ENCODE data around the gene UGDH. TPM values are rescaled to one million over a fixed set of nuclear protein-coding genes. Genes with fewer than 3 reads are reported as not detected.
A peak's percentile ranks its signal among the peaks of the same experiment; 100 is the strongest.
"Not testable (repeated sequence)": the region's sequence is repeated elsewhere in the genome, so short reads cannot be mapped to it uniquely, and the experiment has no call there.

Gene UGDH
- total and polyA plus RNA-seq, 2 donors = 23.7 to 75.3 TPM

DNA sequence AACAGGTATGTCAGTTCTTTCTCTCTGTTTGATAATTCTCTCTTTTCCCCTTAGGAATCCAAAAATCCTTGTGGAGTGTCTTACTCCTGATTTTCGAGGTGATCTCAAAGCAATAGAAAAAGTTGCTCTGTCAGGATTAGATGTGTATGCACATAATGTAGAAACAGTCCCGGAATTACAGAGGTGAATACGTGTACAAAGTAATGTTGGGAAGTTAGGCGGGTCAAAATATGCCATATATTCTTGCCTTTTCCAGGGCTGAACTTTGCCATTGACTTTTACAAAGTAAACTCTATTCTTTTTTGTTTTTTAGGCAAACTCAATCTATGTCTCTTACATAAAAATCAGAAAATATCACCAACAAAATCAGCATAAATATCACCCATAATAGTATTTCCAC is 59.8 kb downstream of the UGDH start:
- Histone ChIP-seq H3K36me3 (ENCODE audit: insufficient read depth) (no peaks in the 10 kb centered on the region), H3K27ac (ENCODE audit: low read depth) (no peak overlapping the region), H3K4me1 (ENCODE audit: insufficient read depth) (no peaks in the 10 kb centered on the region), H3K4me3 (ENCODE audit: low read depth, low read length) (no peak overlapping the region)
- no peak for DNase-seq (ENCODE audit: extremely low spot score)
- WGBS = 95% methylated on average over 4 of the region's 4 CpGs

DNA sequence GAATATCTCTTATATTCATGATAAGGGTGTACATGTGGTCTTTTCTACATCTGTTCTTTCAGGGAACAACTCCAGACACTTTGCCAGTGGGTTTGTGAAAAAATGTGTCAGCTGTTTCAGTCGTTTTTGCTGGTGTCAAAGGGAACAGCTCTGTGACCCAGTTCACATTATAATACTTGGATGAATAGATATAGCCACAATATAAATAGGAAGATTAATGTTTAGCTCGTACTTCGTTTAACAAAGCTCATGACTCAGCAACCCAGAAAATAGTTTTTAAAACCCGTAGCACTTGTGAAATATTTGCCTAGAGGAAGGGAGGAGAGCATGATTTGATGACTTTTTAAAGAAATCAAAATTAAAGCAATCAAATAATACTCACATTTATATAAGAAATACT is 60.5 kb downstream of the UGDH start:
- no peaks in the 10 kb centered on the region for H3K36me3 ChIP-seq (ENCODE audit: insufficient read depth)
- WGBS = 60% methylated on average over 4 of the region's 4 CpGs
- H3K4me3 ChIP-seq (ENCODE audit: low read depth, low read length) = no peak overlapping the region
- no peak for DNase-seq (ENCODE audit: extremely low spot score)
- no peak overlapping the region for H3K27ac ChIP-seq (ENCODE audit: low read depth)
- H3K4me1 ChIP-seq (ENCODE audit: insufficient read depth) = no peaks in the 10 kb centered on the region

DNA sequence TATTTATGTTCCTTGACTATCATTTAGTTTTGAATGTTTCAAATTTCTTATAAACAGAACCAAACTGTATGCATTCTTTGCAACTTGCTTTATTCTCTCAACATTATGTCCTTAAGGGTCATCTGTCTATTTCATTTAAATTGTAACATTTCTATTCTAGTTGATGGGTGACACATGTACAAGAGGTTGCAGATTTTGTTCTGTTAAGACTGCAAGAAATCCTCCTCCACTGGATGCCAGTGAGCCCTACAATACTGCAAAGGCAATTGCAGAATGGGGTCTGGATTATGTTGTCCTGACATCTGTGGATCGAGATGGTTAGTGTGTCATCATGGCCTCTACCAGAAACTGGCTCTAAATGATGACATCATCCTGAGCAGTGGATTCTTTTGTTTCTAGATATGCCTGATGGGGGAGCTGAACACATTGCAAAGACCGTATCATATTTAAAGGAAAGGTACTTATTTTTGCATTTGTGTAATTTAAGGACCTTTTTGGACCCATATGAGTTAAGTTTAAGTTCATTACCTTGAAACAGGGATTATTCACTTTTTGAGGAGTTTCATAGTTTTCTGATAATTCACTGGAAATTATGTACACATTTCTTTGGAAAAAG is 62.2 kb downstream of the UGDH start:
- H3K27ac ChIP-seq (ENCODE audit: low read depth) = no peak overlapping the region
- WGBS = 28% methylated on average over 2 of the region's 2 CpGs
- H3K36me3 ChIP-seq (ENCODE audit: insufficient read depth) = no peaks in the 10 kb centered on the region
- H3K4me1 ChIP-seq (ENCODE audit: insufficient read depth) = no peaks in the 10 kb centered on the region
- no peak for DNase-seq (ENCODE audit: extremely low spot score)
- no peak overlapping the region for H3K4me3 ChIP-seq (ENCODE audit: low read depth, low read length)

DNA sequence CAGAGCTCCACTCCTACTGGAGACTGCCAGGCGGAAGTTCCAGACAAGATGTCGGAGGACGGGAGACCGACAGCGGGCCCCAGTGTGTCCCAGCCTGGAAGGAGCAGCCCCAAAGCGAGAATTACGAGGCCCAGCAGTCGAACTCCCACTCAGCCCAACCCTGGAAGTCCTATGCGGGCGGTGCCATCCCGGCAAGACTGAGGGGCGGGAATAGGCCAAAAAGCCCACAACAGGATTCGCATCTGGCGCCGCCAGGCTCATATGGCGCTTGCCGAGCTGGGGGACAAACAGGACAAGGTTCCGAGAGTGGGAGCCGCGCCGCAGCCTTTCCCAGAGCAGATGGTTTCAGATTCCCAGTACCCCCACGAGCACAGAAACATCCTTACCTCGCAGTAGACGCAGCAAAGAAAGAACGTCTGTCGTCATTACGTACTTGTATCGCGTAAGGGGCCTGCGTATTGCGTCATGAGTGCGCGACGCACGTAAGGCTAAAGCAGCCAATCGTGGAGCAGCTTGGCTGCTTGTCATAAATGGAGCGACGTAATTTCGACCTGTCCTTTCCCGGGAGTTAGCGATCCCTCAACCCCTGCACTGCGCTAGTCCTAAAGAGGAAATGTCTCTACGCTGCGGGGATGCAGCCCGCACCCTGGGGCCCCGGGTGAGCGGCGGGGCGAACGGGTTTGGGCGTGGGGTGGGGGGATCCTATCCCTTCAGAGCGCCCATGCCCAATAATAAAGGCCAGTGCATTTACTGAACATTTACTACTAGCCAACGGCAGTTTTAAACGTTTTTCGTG is 68.5 kb downstream of the UGDH start, which contains the start of the genes LIAS and RPL9:
Gene LIAS, plus strand, starts transcription at position 552 of the 796 bp plus-strand sequence. Its CDS starts 62 bp downstream, at position 614.
Gene RPL9, minus strand, starts transcription at position 418 of the 796 bp plus-strand sequence. CDS start 483 bp downstream, outside the sequence.
- under 1% methylated on average over 55 of the region's 55 CpGs for WGBS
- peak; percentile 96 for DNase-seq (ENCODE audit: extremely low spot score)
- peak within 1 kb of the TSS; percentile 59 for H3K4me3 ChIP-seq (ENCODE audit: low read depth, low read length)

DNA sequence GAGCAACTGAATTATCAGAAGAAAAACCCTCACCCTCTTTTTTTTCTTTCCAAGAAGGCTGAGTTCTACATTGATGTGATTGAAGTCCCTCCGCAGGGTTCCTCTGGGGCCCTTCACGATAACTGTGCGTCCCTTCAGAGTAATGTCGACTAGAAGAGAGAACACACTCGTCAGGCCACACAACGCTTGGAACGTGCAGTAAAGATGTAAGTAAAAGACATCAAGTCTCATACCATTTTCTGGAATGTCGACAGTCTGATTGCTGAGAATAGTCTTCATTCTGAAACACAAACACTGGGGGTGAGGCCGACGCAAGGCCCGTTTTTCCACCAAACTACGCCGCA is 69.1 kb downstream of the UGDH start:
- WGBS = under 1% methylated on average over 13 of the region's 13 CpGs
- not testable (repeated sequence) for H3K36me3 ChIP-seq (ENCODE audit: insufficient read depth); DNase-seq (ENCODE audit: extremely low spot score); H3K4me1 ChIP-seq (ENCODE audit: insufficient read depth)
- Histone ChIP-seq H3K4me3 (ENCODE audit: low read depth, low read length) (peak overlapping the region; percentile 59), H3K27ac (ENCODE audit: low read depth) (peak overlapping the region; percentile 97)

More for the DNA sequence above, 68.5 kb downstream of the UGDH start, which contains the start of the genes LIAS and RPL9:
- H3K36me3 ChIP-seq (ENCODE audit: insufficient read depth) = peaks cover 3% of the 10 kb centered on the region
- H3K27ac ChIP-seq (ENCODE audit: low read depth) = peak within 1 kb of the TSS; percentile 97
- H3K4me1 ChIP-seq (ENCODE audit: insufficient read depth) = peaks cover 2% of the 10 kb centered on the region

DNA sequence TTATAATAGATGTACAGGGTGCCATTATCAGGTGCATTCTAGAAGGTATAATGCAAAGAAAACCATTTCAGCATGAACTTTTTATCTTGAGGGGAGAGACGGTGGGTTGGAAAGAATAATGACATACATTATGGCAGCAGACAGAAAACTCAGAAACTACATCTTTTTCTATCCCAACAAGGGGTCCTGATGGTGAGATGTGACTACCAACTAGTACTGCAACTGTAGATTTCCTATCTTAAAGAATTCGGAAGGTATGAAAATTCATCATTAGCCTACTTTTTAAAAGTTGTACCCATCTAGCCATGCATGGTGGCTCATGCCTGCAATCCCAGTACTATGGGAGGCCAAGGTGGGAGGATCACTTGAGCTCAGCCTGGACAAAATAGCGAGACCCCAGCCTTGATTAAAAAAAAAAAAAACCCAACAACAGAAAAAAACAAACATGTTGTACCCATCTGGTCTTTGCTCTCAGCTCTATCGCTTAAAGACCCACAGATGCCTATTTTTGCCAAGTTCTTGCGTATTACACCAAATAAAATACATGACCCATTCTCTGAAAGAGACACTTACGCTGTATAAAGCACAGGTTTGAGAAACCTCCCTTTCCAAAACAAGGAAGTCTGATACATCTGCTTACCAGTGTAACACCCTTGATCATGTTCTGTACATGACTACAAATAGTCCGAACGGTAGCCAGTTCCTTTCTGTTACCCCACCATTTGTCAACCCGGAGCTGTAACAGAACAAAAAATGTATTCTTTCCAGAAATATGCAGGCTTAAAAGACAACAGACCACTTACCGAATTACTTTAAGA is 70.1 kb downstream of the UGDH start:
- Histone ChIP-seq H3K4me3 (ENCODE audit: low read depth, low read length) (no peak overlapping the region), H3K27ac (ENCODE audit: low read depth) (no peak overlapping the region), H3K4me1 (ENCODE audit: insufficient read depth) (peaks cover 2% of the 10 kb centered on the region), H3K36me3 (ENCODE audit: insufficient read depth) (peaks cover 3% of the 10 kb centered on the region)
- 73% methylated on average over 10 of the region's 10 CpGs for WGBS
- no peak for DNase-seq (ENCODE audit: extremely low spot score)

DNA sequence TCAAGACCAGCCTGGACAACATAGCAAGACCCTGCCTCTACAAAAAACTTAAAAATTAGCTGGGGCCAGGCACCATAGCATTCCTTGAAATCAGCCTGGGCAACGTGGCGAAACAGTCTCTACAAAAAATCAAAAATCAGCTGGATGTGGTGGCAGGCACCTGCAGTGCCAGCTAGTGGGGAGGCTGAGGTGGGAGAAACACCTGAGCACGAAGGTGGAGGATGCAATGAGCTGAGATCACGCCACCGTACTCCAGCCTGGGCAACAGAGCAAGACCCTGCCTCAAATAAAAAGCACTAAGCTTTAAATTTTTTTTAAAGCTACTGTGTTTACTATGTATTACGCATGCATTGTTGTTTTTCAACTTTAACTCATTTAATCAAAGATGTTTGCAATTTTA is 71.8 kb downstream of the UGDH start:
- 90% methylated on average over 6 of the region's 6 CpGs for WGBS
- no peak for DNase-seq (ENCODE audit: extremely low spot score)
- H3K27ac ChIP-seq (ENCODE audit: low read depth) = no peak overlapping the region
- H3K36me3 ChIP-seq (ENCODE audit: insufficient read depth) = peaks cover 3% of the 10 kb centered on the region
- H3K4me3 ChIP-seq (ENCODE audit: low read depth, low read length) = no peak overlapping the region
- H3K4me1 ChIP-seq (ENCODE audit: insufficient read depth) = peaks cover 2% of the 10 kb centered on the region

DNA sequence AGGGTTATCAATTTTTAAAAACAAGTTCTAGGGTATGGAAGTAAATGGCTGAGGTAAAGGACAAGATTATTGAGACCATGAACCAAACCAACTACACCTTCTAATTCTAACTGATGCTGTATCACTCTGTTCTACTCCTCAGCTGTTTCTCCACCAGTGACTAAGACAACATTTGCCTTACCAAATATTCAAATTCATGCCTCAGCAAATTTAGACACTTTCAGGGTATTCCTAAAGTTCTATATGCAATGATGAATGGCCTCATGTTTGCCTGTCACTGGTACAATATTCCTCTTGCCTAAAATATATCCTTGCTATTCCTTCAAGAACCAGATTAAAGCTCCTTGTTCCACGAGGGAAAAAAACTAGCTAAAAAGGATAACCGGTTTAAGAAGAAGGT is 73.5 kb downstream of the UGDH start:
- H3K4me3 ChIP-seq (ENCODE audit: low read depth, low read length) = no peak overlapping the region
- no peak overlapping the region for H3K27ac ChIP-seq (ENCODE audit: low read depth)
- H3K36me3 ChIP-seq (ENCODE audit: insufficient read depth) = peaks cover 3% of the 10 kb centered on the region
- H3K4me1 ChIP-seq (ENCODE audit: insufficient read depth) = peaks cover 2% of the 10 kb centered on the region
- WGBS = 83% methylated on average over 2 of the region's 2 CpGs
- DNase-seq (ENCODE audit: extremely low spot score) = no peak

DNA sequence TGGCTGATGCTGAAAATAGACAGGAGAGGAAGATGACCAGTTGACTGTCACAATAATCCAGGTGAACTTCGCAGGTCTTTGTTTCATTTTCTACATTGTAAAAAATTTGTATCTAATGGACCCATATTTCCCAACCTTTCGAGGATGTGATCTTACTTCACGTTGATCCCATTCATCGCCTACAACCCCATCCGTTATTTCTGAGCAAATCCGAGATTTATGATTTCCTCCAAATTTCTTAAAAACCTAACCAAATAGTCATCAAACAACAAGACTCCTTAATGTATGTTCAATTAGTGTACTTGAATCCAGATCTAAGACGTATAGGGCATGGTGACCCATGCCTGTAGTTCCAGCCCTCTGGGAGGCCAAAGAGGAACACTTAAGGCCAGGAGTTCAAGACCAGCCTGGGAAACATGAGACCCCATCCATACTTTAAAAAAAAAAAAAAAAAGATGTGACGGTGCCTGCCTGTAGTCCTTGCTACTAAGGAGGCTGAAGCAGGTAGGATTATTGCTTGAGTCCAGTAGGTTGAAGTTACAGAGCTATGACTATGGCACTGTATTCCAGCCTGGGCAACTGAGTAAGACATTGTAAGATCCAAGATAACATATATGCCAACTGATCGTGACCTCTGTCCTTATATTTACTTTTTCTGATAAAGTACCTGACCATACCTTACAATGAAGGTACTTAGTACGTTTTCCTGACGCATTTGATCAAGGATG is 74.2 kb downstream of the UGDH start:
- H3K4me3 ChIP-seq (ENCODE audit: low read depth, low read length) = no peak overlapping the region
- peaks cover 3% of the 10 kb centered on the region for H3K36me3 ChIP-seq (ENCODE audit: insufficient read depth)
- peaks cover 2% of the 10 kb centered on the region for H3K4me1 ChIP-seq (ENCODE audit: insufficient read depth)
- no peak for DNase-seq (ENCODE audit: extremely low spot score)
- WGBS = 81% methylated on average over 11 of the region's 11 CpGs
- H3K27ac ChIP-seq (ENCODE audit: low read depth) = no peak overlapping the region

DNA sequence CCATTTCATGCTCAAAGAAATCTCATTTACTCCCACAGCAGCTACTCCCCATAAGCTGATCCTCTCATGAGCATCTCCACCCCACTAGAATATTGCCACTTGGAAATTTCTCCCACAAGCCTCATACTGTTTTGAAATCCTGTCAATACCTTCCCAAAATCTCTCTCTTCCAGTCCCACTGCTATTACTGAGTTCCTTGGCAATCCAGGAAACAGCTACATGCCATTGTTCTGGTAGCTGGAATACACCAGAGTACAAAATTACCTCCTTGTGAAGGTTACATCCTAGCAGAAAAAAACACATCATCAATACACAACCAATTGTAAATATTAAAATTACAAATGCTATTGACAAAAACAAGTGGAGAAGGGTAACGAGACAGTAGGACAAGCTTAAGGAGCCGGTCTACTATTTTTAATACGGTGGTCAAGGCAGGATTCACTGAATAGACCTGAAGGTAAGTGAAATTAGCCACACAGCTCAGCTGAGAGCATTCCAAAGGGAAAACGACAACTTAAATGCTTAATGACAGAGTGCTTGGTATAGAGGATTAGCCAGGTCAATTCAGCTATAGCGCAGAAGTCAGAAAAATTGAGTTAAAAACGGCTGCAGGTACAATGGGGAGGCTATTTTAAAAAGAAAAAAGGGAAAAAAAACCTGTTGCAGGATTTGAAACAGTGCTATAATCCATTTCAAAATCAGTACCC is 74.9 kb downstream of the UGDH start:
- 88% methylated on average over 6 of the region's 6 CpGs for WGBS
- Histone ChIP-seq H3K4me1 (ENCODE audit: insufficient read depth) (peaks cover 2% of the 10 kb centered on the region), H3K27ac (ENCODE audit: low read depth) (no peak overlapping the region), H3K4me3 (ENCODE audit: low read depth, low read length) (no peak overlapping the region), H3K36me3 (ENCODE audit: insufficient read depth) (peaks cover 3% of the 10 kb centered on the region)
- no peak for DNase-seq (ENCODE audit: extremely low spot score)

DNA sequence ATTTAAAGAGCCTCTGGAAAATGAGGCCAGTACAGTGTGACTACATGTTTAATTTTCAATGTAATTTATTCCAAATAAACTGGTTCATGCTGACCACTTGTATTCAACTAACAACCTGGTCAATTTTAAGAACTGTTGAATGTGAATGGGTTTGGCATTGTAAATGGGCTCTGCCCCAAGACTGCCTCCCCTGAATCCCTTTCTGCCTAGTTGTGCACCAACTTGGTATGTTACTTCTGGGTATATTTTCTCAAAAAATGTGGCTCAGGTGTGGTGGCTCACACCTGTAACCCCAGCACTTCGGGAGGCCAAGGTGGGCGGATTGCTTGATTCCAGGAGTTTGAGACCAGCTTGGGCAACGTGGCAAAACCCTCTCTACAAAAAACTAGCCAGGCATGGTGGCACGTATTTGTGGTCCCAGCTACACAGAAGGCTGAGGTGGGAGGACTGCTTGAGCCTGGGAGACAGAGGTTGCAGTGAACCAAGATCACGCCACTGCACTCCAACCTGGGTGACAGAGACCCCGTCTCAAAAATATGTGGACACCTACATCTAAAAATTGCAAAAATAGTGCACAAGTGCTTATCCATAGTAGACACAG is 75.7 kb downstream of the UGDH start:
- DNase-seq (ENCODE audit: extremely low spot score) = no peak
- Histone ChIP-seq H3K27ac (ENCODE audit: low read depth) (no peak overlapping the region), H3K4me3 (ENCODE audit: low read depth, low read length) (no peak overlapping the region), H3K36me3 (ENCODE audit: insufficient read depth) (no peaks in the 10 kb centered on the region), H3K4me1 (ENCODE audit: insufficient read depth) (peaks cover under 1% of the 10 kb centered on the region)
- WGBS = 91% methylated on average over 6 of the region's 6 CpGs

DNA sequence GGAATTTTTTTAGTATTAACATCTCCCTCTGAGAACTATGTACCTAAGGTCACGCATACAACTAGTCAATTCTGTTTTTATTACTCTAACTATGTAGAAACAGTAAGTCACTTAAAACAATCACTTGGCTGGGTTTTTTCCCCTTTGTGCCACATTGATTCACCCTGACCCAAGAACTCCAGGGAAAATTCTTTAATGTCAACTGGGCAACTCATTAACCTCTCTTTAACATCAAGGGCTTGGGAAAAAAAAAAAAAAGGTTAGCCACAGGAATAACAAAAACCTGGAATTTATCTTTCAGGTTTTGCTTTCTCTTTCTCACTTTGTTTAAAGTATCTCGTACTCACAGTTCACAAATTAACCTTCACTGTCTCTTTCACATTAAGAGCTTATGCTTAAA is 76.6 kb downstream of the UGDH start:
- Histone ChIP-seq H3K27ac (ENCODE audit: low read depth) (no peak overlapping the region), H3K36me3 (ENCODE audit: insufficient read depth) (no peaks in the 10 kb centered on the region), H3K4me1 (ENCODE audit: insufficient read depth) (no peaks in the 10 kb centered on the region), H3K4me3 (ENCODE audit: low read depth, low read length) (no peak overlapping the region)
- 37% methylated on average over 2 of the region's 2 CpGs for WGBS
- no peak for DNase-seq (ENCODE audit: extremely low spot score)
